GM12875 (cell line): ENCODE measurements around the gene PHF19.

Experiments
- H3K4me3 ChIP-seq: one replicate; pipeline ENCODE4 v1.5.1; 2011; ENCODE audit warnings: low read depth, low read length, control low read depth
- CTCF ChIP-seq: IDR thresholded peaks from 2 replicates; pipeline ENCODE4 v1.5.1; 2011; ENCODE audit warnings: low read depth, mild to moderate bottlenecking, control low read depth, inconsistent platforms, low read length, moderate library complexity, borderline replicate concordance; ENCODE audit not compliant: insufficient read depth

PHF19 gene

GRCh38 chr9:120876842-120877240 lies at the start of gene PHF19:
Gene PHF19, minus strand, starts transcription at chr9:120877188. Its CDS starts 2,447 bp downstream, at chr9:120874741.
- no peak for TF ChIP-seq CTCF

GRCh38 chr9:120926397-120926928 lies 49.5 kb upstream of the PHF19 start, which contains the start of gene TRAF1:
Gene TRAF1, minus strand, starts transcription at chr9:120926796. Its CDS starts 721 bp downstream, at chr9:120926075.
- peak within 1 kb of the TSS; percentile 81 for H3K4me3 ChIP-seq
- no peak for TF ChIP-seq CTCF

More at GRCh38 chr9:120876842-120877240, at the start of gene PHF19:
- peak within 1 kb of the TSS; percentile 85 for H3K4me3 ChIP-seq

GRCh38 chr9:120925535-120926396 lies 48.8 kb upstream of the PHF19 start:
- no peak for TF ChIP-seq CTCF
- peak overlapping the region; percentile 81 for H3K4me3 ChIP-seq

GRCh38 chr9:120924698-120925534 lies 47.9 kb upstream of the PHF19 start:
- no peak for TF ChIP-seq CTCF
- peak overlapping the region; percentile 81 for H3K4me3 ChIP-seq

- peak overlapping the region; percentile 58 for H3K4me3 ChIP-seq
- no peak for TF ChIP-seq CTCF
Measured at GRCh38 chr9:120923620-120924328, 46.8 kb upstream of the PHF19 start.

GRCh38 chr9:120922404-120923195 lies 45.6 kb upstream of the PHF19 start:
- no peak for TF ChIP-seq CTCF
- H3K4me3 ChIP-seq: peak overlapping the region; percentile 44
